HCT116 (cell line): ENCODE data around the gene GSG1L. TPM values are rescaled to one million over a fixed set of nuclear protein-coding genes. Genes with fewer than 3 reads are reported as not detected.

Experiments
- ATAC-seq: fragments of 200-7000 bp; cut with Tn5 transposase; 2 replicates; pipeline ENCODE4 v1.9.1; 2020; ENCODE audit warnings: mild to moderate bottlenecking, moderate library complexity
- BruUV-seq: library from RNA; stranded (reverse); fragments of 400-500 nt; replicated peaks from 2 replicates; lab custom pipeline; 2021; lab: Mats Ljungman, UMichigan
- CTCF ChIA-PET: fragments of 300-600 bp; sonication (Branson Sonifier 250); formaldehyde crosslinking; loops from one replicate; lab custom pipeline; 2021; ENCODE audit warnings: antibody characterized with exemption; lab: Charles Lee
- POLR2A ChIA-PET: fragments of 300-600, 350-600 bp; sonication (Branson Sonifier 250); formaldehyde crosslinking; loops from one replicate; lab custom pipeline; 2021; ENCODE audit warnings: antibody characterized with exemption; lab: Charles Lee
- RAD21 ChIA-PET, 2 experiments: fragments of 300-600 bp; sonication (Branson Sonifier 250); formaldehyde crosslinking; loops; one replicate each; lab custom pipeline; 2023; ENCODE audit warnings: low total read pairs in 2 of 2; ENCODE audit not compliant: uncharacterized antibody in 2 of 2, unreplicated experiment in 2 of 2, low non-redundant PET in 1 of 2; lab: Charles Lee
- DNase-seq: peaks from one replicate; pipeline ENCODE4 v3.0.0-alpha.2; 2010; ENCODE audit warnings: low read depth, low spot score
- H2AFZ ChIP-seq: fragments of 200-600 bp; shearing (Covaris generic), sonication (generic); 2 replicates; pipeline ENCODE4 v1.6.1; 2017; ENCODE audit warnings: low read depth, mixed run types, mixed read lengths, antibody characterized with exemption, low read length; ENCODE audit not compliant: poor library complexity, severe bottlenecking
- H3K27ac ChIP-seq: 2 replicates; pipeline ENCODE4 v1.5.1; 2012; ENCODE audit warnings: low read depth, low read length
- H3K27me3 ChIP-seq: fragments of 200-600 bp; sonication (generic); 2 replicates; pipeline ENCODE4 v1.6.1; 2016; ENCODE audit warnings: mixed run types, low read length, mixed read lengths; ENCODE audit not compliant: insufficient read depth
- H3K36me3 ChIP-seq, 2 experiments: fragments of 200-500 bp in 1 of 2; fragments of 200-600 bp in 1 of 2; sonication (Bioruptor generic) in 1 of 2; sonication (generic) in 1 of 2; 2 replicates each; pipeline versions ENCODE4 v1.5.1 to v1.6.1; 2014 to 2016; ENCODE audit warnings: low read length in 2 of 2, inconsistent platforms in 1 of 2, mixed read lengths in 1 of 2, mixed run types in 1 of 2; ENCODE audit not compliant: insufficient read depth in 2 of 2, control insufficient read depth in 1 of 2
- H3K4me1 ChIP-seq, 2 experiments: fragments of 200-600 bp in 1 of 2; sonication (generic) in 1 of 2; 2 replicates each; pipeline versions ENCODE4 v1.5.1 to v1.6.1; 2012 to 2017; ENCODE audit warnings: low read length in 2 of 2, inconsistent platforms in 1 of 2, mild to moderate bottlenecking in 1 of 2, mixed read lengths in 1 of 2, mixed run types in 1 of 2, moderate library complexity in 1 of 2; ENCODE audit not compliant: insufficient read depth in 2 of 2, control insufficient read depth in 1 of 2
- H3K4me2 ChIP-seq: fragments of 200-600 bp; sonication (generic); 2 replicates; pipeline ENCODE4 v1.6.1; 2017; ENCODE audit warnings: mixed run types, low read length, mixed read lengths
- H3K4me3 ChIP-seq, 2 experiments: fragments of 200-600 bp in 1 of 2; sonication (generic) in 1 of 2; replicated peaks in 1 of 2; 2 replicates each; pipeline ENCODE4 v1.5.1; 2011 to 2016; ENCODE audit warnings: low read length in 2 of 2, control low read depth in 1 of 2, low read depth in 1 of 2, mild to moderate bottlenecking in 1 of 2, mixed read lengths in 1 of 2, mixed run types in 1 of 2
- H3K79me2 ChIP-seq: fragments of 200-600 bp; sonication (generic); 2 replicates; pipeline ENCODE4 v1.6.1; 2017; ENCODE audit warnings: mild to moderate bottlenecking, mixed run types, low read length, moderate library complexity, mixed read lengths; ENCODE audit not compliant: insufficient read depth
- H3K9ac ChIP-seq: fragments of 200-600 bp; sonication (generic); 2 replicates; pipeline ENCODE4 v1.6.1; 2016; ENCODE audit warnings: low read length, mixed read lengths
- H3K9me2 ChIP-seq: fragments of 200-600 bp; sonication (generic), shearing (Covaris generic); 2 replicates; pipeline ENCODE4 v1.6.1; 2017; ENCODE audit warnings: mixed run types, mild to moderate bottlenecking, moderate library complexity; ENCODE audit not compliant: insufficient read depth
- H3K9me3 ChIP-seq, 2 experiments: fragments of 200-500 bp in 1 of 2; fragments of 200-600 bp in 1 of 2; sonication (Bioruptor generic) in 1 of 2; sonication (generic) in 1 of 2; 2 replicates each; pipeline ENCODE4 v1.6.1; 2014 to 2017; ENCODE audit warnings: low read length in 2 of 2, mixed read lengths in 2 of 2, inconsistent platforms in 1 of 2, low read depth in 1 of 2, mild to moderate bottlenecking in 1 of 2, mixed run types in 1 of 2, moderate library complexity in 1 of 2; ENCODE audit not compliant: control insufficient read depth in 1 of 2, insufficient read depth in 1 of 2
- H4K20me1 ChIP-seq: fragments of 200-600 bp; sonication (generic), shearing (Covaris generic); 2 replicates; pipeline ENCODE4 v1.6.1; 2017; ENCODE audit warnings: mixed run types, mild to moderate bottlenecking, moderate library complexity; ENCODE audit not compliant: insufficient read depth
- ATF3 ChIP-seq: IDR thresholded peaks from 2 replicates; pipeline ENCODE4 v1.6.1; 2012
- CBX3 ChIP-seq: IDR thresholded peaks from 2 replicates; pipeline ENCODE4 v1.6.1; 2012; ENCODE audit warnings: low read depth
- CEBPB ChIP-seq: IDR thresholded peaks from 2 replicates; pipeline ENCODE4 v1.6.1; 2012; ENCODE audit warnings: low read depth
- ELF1 ChIP-seq: IDR thresholded peaks from 2 replicates; pipeline ENCODE4 v1.6.1; 2012; ENCODE audit warnings: low read depth, borderline replicate concordance
- MAX ChIP-seq: IDR thresholded peaks from 2 replicates; pipeline ENCODE4 v1.6.1; 2012
- POLR2A ChIP-seq: IDR thresholded peaks from 2 replicates; pipeline ENCODE4 v1.7.0; 2011; ENCODE audit warnings: borderline replicate concordance; ENCODE audit not compliant: insufficient read depth, insufficient read length; ENCODE audit errors: extremely low read depth
- RAD21 ChIP-seq: IDR thresholded peaks from 2 replicates; pipeline ENCODE4 v1.6.1; 2012; ENCODE audit warnings: low read depth, mild to moderate bottlenecking
- SP1 ChIP-seq: IDR thresholded peaks from 2 replicates; pipeline ENCODE4 v1.6.1; 2012; ENCODE audit warnings: low read depth
- YY1 ChIP-seq: IDR thresholded peaks from 2 replicates; pipeline ENCODE4 v1.6.1; 2011; ENCODE audit warnings: low read length, low read depth, moderate library complexity, mild to moderate bottlenecking; ENCODE audit not compliant: insufficient replicate concordance; ENCODE audit errors: extremely low read depth
- ZBTB33 ChIP-seq: IDR thresholded peaks from 2 replicates; pipeline ENCODE4 v1.6.1; 2011; ENCODE audit warnings: mild to moderate bottlenecking, low read length, moderate library complexity; ENCODE audit not compliant: insufficient replicate concordance; ENCODE audit errors: extremely low read depth
- ZFX ChIP-seq: fragments of 450-650 bp; IDR thresholded peaks from 2 replicates; pipeline ENCODE4 v1.6.1; 2017
- ZNF274 ChIP-seq: fragments of 200-500 bp; sonication (Bioruptor generic); IDR thresholded peaks from 2 replicates; pipeline ENCODE4 v1.6.1; 2014; ENCODE audit warnings: mild to moderate bottlenecking, low read depth, low read length, inconsistent platforms
- intact Hi-C: fragments of 100-400 bp; cut with micrococcal nuclease; formaldehyde crosslinking; loops from 2 replicates; pipeline ENCODE4 v1.10.0; 2022
- total RNA-seq: library from RNA; stranded (reverse); gene quantifications from one replicate; pipeline ENCODE4 v1.2.1, GENCODE V29; 2021; ENCODE audit not compliant: unreplicated experiment

GSG1L gene
- total RNA-seq, 1 experiment from 2014 or later: not detected

GRCh38 chr16:28064706-28065249 lies 1.3 kb upstream of the GSG1L start:
- no peak overlapping the region for H3K27ac ChIP-seq
- no peaks in the 10 kb centered on the region for H3K9me2 ChIP-seq
- H3K9me3 ChIP-seq: no peaks in the 10 kb centered on the region
- H3K4me3 ChIP-seq: no peak overlapping the region
- no peaks in the 10 kb centered on the region for H3K36me3 ChIP-seq
- H4K20me1 ChIP-seq: no peaks in the 10 kb centered on the region
- H3K9ac ChIP-seq: no peak overlapping the region
- ChIA-PET CTCF (no interaction called here), POLR2A (no interaction called here), RAD21 (no interaction called here)
- H2AFZ ChIP-seq: no peak overlapping the region
- intact Hi-C loops: no loop called here
- no peaks in the 10 kb centered on the region for H3K4me1 ChIP-seq
- DNase-seq (no peak), ATAC-seq (no peak)
- peaks cover 8% of the 10 kb centered on the region; the same call in 1 of the 2 replicates for H3K27me3 ChIP-seq
- H3K4me2 ChIP-seq: no peak overlapping the region
- BruUV-seq: no TSS peak
- TF ChIP-seq RAD21 (no peak), YY1 (no peak), CEBPB (no peak), CBX3 (no peak), POLR2A (no peak), ZFX (no peak), ATF3 (no peak), ELF1 (no peak), SP1 (no peak), ZNF274 (no peak), ZBTB33 (no peak), MAX (no peak)
- no peaks in the 10 kb centered on the region for H3K79me2 ChIP-seq
